GM19372 (cell line): Measurements from ENCODE around the gene DEFB129.
"Not testable (repeated sequence)": the region's sequence is repeated elsewhere in the genome, so short reads cannot be mapped to it uniquely, and the experiment has no call there.

Experiments
- ATAC-seq: cut with Tn5 transposase; IDR thresholded peaks from one replicate; pipeline ENCODE4 v1.9.1; 2021; ENCODE audit warnings: mild to moderate bottlenecking, low read depth, moderate library complexity; ENCODE audit not compliant: unreplicated experiment

DEFB129 gene, protein sequence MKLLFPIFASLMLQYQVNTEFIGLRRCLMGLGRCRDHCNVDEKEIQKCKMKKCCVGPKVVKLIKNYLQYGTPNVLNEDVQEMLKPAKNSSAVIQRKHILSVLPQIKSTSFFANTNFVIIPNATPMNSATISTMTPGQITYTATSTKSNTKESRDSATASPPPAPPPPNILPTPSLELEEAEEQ

DNA sequence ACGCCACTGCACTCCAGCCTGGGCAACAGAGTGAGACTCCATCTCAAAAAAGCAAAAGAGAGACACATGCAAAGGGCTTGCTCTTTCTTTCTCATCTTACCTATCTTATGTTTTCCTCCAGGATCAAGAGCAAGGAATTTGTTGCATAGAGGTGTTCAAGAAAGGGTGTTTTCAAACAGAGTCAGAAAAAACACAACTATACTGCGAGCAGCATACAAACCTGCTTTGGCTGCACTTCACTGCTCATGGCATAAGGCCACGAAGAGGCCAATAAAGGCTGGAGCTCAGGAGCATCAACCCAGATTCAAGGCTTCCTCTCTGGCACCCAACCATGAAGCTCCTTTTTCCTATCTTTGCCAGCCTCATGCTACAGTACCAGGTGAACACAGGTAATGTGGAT lies at the start of gene DEFB129:
Gene DEFB129 (plus strand): TSS at position 301 of the 400 bp plus-strand sequence. CDS start 31 bp downstream, at position 332.
- ATAC-seq = no peak

DNA sequence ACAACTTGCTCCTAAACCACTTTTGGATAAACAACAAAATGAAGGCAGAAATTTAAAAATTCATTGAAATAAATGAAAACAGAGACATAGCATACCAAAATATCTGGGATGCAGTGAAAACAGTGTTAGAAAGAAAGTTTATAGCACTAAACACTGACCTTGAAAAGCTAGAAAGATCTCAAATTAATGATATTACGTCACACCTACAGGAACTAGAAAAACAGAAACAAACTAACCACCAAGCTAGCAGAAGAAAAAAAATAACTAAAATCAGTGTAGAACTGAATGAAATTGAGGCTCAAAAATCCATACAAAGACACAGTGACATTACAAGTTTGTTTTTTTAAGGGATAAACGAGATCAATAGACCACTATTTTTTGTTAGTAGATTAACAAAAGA lies 42.8 kb upstream of the DEFB129 start:
- no peak for ATAC-seq

DNA sequence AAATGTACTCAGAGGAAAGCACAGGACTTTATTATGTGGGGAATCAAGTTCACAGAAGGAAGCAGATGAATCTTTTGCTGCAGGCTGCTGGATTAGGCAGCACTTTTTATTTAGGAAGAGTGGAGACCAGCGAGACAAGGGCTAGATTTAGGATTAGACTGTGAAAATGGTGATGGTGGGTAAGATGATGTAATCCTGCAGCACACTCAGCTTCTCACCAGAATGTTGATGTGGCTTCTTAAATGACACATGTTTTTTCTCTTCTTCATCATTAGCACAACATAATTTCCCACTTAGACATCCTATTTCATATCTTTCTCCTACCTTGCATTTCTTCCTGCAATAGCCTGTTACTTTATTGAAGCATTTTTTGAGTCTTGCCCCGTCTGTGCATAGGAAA lies 39.3 kb upstream of the DEFB129 start:
- ATAC-seq = no peak

DNA sequence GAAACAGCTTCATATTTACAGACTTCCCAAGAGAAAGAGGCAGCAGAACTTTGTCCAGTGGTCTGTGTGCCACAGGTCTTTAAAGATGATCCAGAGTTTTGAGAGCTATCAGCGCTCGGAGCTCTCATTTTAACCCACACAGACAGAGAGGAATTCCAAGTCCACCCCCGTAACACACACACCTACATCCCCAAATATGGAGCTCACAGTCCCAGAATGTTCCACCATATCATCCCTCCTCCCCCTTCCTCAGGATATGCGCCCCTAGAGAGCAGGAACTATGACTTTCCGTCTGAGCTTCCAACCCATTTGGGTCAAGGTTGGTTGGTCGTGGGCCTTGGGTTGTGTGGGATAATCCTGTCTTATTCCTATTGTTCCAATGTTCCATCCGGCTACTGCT lies 37.4 kb upstream of the DEFB129 start, which contains the start of gene DEFB128:
Gene DEFB128 (minus strand): TSS at position 101 of the 400 bp plus-strand sequence. CDS start 88 bp downstream, at position 13.
- no peak for ATAC-seq

DNA sequence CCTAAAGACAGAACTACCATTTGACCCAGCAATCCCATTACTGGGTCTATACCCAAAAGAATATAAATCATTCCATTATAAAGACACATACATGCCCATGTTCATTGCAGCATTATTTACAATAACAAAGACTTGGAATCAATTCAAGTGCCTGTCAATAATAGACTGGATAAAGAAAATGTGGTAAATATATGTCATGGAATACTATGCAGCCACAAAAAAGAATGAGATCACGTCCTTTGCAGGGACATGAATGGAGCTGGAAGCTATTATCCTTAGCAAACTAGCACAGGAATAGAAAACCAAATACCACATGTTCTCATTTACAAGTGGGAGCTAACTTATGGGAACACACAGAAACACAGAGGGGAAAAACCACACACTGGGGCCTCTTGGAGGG lies 28.8 kb upstream of the DEFB129 start:
- ATAC-seq = no peak

DNA sequence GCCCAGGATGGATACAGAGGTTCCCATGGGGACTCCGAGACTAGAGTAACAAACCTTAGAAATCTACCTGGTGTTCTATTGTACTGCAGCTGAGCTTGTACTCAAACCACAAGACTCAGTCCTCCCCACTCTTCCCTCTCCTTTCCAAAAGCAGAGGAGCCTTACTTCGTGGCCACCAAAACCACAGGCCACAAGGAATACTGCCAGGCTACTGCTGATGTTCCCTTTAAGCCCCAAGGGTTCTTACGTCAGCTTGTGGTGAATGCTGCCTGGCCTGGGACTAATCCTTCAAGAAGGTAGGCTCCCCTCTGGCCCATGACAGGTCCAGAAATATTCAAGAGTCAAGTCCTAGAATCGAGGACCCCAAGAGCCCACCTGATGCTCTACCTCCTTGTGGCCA lies 27.1 kb upstream of the DEFB129 start:
- ATAC-seq = no peak

DNA sequence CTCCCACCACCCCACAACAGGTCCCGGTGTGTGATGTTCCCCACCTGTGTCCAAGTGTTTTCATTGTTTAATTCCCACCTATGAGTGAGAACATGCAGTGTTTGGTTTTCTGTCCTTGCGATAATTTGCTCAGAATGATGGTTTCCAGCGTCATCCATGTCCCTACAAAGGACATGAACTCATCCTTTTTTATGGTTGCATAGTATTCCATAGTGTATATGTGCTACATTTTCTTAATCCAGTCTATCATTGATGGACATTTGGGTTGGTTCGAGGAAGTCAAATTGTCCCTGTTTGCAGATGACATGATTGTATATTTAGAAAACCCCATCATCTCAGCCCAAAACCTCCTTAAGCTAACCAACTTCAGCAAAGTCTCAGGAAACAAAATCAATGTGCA lies 23.4 kb upstream of the DEFB129 start:
- ATAC-seq = not testable (repeated sequence)

DNA sequence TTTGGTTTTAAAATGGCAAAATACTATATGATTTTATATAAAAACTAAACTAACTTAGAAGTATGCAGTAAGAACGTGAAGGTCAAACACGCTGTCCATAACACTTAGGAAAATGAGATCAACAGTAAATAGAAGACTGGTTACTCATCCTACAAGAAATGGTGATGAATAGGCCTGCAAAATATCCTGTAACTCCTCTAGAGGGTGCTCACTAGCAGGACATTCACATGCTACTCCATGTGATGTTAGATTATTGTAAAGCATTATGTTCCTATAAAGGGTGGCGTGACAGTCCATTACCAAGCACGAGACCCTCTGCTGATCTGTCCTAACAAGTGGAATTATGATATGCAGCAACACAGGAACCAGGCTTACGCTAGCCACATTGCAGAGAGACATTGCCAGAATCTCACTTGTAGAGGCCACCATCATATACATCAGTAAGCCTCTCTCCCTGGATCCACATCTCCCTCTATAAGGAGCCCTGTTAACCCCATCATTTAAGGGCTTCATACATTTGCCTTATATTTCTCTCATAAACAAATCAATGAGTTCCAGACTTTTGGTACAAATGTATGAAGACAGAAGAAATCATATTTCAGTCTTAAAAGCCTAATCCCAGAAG lies 18.0 kb upstream of the DEFB129 start:
- ATAC-seq = no peak

DNA sequence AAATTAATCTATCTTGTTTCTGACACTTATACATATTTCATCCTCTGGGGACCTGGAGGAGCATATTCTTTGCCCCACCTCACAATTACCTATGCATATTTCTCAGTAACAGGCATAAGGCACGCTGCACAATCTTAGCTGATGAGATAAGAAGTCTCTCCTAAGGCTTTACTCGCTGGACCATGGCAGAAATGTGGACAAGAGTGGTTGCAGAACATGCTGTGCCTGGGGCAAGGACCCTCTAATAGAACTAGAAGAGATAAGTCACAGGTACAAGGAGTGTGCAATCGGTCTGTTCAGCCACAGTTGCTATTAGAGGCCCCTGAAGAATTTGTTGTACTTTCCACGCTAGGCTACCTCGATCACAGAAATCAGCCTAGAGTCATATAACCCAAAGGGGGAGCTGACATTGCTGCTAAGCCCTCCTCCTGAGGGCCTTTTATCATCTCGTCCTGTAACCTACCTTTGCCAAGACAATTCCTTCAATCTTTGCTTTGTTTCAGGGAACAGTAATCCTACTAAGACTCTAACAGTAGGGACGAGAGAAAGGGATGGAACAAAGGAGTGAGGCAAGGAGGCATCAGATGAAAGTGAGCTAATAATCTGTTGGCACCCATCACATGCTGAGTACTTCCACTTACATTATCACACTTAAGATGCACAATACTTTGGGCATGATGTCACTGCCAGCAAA lies 16.1 kb upstream of the DEFB129 start:
- ATAC-seq = no peak

DNA sequence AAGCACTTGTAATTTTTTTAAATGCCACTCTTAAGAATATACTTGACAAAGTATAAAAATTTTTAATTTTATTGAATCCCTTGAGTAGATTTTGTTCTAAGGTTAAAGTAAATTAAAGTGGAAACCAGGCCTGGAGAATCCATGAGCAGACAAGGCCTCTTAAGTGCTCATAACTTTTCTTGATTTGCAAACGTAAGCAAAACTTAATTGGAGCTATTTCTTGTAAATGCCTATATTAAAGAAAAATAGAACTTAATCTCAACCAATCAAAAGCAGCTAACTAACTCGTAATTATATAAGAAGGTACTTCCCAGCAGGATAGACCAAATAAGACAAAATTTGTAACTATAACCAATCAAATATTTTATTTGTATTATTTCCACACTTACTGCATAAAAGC lies 12.7 kb upstream of the DEFB129 start:
- no peak for ATAC-seq

DNA sequence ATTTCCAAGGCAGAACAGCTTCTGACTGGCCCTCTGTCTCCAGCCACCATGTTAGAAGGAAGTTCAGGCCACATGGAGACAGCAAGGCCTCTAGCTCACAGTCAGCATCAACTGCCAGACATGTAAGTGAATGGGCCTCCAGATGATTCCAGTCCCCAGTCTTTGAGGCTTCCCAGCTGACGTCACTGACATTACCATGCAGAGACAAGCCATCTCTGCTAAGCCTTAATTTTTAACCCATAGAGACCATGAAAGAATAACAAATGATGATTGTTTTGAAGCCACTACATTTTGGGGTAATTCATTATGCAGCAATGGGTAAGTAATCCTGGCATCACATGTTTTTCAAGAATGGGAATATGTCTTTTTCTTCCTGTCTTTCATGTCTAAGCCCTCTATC lies 11.3 kb upstream of the DEFB129 start:
- ATAC-seq = no peak

DNA sequence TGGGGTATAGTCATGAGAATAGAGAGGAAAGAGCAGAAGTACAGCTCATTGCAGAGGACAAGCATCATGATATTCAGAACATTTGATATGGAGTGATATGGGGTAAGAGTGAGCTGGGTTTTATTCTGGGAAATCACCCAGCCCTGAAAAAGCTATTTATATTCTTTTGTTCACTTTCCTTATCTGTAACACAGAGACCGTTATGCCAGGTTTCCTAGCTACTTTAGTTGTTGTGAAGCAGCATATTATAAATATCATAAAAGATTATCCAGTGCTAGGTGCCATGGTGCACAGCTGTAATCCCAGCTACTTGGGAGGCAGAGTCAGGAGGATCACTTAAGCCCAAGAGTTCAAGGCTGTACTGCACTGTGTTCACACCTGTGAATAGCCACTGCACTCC lies 9.8 kb upstream of the DEFB129 start:
- no peak for ATAC-seq

DNA sequence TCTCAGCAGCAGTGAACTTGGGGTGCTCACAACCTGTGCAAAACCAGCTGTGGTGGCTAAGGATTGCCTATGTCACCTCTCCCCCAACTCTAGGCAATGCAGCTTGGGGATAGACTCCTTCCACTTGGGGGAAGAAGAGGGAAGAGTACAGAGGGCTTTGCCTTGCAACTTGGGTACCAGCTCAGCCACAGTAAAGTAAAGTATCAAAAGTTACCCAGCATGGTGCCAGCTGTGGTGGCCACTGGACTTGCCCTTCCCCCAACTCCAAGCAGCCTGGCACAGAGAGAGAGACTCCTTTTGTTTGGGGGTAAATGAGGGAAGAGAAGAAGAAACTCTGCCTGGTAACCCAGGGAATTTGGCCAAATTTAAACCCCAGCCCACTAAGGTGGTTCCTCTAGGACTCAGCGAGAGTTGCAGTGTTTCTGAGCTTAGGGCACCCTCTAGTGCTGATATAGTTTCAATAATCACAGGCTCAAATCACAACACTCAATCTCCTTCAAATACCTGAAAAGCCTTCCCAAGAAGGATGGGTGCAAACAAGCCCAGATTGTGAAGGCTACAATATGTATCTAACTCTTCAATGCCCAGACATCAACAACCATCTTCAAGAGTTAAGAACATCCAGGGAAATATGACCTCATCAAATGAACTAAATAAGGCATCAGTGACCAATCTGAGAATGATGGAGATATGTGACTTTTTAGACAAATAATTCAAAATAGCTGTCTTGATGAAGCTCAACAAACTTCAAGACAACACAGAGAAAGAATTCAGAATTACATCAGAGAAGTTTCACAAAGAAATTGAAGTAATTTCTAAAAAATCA lies 7.6 kb upstream of the DEFB129 start:
- no peak for ATAC-seq

DNA sequence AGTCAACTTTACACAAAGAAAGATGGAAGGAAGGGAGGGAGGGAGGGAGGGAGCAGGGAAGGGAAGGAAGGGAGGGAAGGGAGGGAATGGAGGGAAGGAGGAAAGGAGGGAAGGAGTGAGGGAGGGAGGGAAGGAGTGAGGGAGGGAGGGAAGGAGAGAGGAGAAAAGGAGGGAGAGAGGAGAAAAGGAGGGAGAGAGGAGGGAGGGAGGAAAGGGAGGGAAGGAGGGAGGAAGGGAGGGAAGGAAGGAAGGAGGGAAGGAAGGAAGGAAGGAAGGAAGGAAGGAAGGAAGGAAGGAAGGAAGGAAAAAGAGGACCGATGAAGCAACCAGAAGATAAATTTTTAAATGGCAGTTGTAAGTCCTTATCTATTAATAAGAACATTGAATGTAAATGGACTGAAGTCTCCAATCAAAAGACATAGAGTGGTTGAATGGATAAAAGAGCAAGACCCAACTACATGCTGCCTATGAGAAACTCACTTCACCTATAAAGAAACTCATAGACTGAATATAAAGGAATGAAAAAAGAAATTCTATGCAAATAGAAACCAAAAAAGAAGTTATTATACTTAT lies 5.7 kb upstream of the DEFB129 start:
- ATAC-seq = no peak

DNA sequence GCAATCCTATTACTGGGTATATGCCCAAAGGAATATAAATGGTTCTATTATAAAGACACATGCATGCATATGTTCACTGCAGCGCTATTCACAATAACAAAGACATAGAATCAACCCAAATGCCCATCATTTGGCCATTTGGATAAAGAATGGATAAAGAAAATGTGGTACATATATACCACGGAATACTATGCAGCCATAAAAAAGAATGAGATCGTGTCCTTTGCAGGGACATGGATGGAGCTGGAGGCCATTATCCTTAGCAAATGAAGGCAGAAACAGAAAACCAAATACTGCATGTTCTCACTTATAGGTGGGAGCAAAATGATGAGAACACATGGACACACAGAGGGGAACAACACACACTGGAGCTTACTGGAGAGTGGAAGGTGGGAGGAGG lies 1.2 kb upstream of the DEFB129 start:
- ATAC-seq = not testable (repeated sequence)

DNA sequence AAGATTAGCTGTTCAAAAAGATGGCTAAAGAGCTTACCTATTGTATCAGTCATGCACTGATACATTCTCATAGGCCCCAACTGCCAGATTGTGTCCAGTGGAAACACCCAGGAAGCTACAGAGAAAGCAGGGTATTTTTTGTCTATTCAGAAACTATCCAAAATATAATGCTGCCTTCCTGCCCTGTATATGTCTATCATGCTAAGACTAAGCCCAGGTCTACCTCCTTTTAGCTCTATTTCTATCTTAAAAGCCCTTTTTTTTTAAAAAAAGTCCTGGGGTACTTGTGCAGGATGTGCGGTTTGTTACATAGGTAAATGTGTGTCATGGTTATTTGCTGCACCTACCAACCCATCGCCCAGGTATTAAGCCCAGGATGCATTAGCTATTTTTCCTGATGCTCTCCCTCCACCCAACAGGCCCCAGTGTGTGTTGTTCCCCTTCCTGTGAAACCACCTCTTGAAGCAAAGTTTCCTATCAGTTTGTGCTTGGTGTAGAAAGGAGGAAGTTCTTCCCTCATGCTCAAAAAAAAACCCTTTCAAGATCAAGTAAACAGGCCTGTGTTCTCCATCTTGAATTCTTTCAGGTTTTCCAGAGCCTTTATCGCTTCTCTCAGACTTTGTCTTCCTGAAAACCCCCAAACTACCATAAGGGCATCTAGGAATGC lies 514 bp downstream of the DEFB129 start:
- no peak for ATAC-seq

DNA sequence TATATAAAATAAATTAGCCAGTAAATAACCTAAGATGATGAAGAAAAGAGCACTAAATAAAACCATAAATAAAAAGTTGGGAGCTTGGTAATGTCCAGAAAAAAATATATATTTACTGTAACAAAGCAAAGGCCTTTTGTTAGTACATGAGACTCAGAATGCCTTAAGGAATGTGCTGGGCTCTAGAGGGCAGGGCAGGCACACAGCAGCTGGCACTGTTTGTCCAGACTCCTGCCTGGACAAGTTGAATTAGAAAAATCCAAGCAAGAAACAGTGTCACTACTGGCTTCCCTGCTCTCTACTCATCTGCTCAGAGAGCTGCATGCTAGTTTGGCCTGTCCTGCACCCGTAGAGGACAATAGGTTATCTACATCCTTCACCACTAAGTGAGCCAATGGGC lies 8.8 kb downstream of the DEFB129 start:
- no peak for ATAC-seq

DNA sequence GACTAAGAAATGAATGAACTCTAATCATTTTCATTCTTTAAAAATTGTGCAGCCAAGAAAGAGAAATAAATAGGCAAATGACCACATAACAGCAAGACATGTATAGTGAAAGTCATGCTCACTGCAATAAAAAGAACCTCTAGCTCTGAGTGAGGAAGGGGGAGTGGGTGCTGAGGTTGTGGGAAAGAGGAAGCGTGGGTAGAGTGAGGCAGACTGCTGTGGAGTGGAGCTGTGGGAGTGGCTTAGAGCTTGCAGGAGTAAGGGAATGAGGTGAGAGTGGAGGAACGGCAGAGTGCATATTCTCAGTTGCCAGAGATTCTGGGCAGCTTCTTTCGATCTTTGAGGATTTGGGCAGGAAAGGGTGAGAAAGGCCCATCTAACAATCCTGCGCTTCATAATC lies 10.4 kb downstream of the DEFB129 start:
- ATAC-seq = no peak

DNA sequence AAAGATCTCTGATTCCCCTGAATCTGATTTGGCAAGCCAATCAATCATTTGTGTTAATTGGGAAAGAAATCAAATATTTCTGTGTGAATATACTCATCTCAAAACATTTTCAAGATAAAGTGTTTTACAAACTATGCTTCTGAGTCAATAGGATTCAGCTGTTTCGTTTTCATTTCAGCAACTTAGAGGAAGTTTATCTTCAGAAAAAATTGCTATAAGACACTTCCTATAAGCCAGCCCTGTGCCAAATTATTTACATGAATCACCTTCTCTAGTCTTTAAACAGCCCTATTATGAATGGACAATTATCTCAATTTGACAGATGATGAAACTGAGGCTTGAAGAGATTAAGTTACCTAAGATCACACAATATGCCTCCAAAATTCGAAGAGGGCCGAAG lies 10.9 kb downstream of the DEFB129 start:
- no peak for ATAC-seq

DNA sequence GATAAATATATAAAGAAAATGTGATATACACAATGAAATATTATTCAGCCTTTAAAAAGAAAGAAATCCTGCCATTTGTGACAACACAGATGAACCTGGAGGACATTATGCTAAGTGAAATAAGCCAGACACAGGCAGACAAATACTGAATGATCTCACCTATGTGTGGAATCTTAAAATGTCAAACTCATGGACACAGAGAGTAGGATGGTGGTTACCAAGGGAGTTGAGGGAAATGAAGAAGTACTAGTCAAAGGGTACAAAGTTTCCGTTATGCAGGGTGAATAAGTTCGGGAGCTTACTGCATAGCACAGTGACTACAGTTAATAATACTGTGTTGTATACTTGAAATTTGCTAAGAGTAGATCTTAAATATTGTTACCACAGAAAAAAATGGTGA lies 15.8 kb downstream of the DEFB129 start:
- no peak for ATAC-seq
